GM12875 (cell line): ENCODE data around the gene ARHGAP4.

ENCODE experiments used
- H3K4me3 ChIP-seq: one replicate; pipeline ENCODE4 v1.5.1; 2011; ENCODE audit warnings: low read depth, low read length, control low read depth
- CTCF ChIP-seq: IDR thresholded peaks from 2 replicates; pipeline ENCODE4 v1.5.1; 2011; ENCODE audit warnings: low read depth, mild to moderate bottlenecking, control low read depth, inconsistent platforms, low read length, moderate library complexity, borderline replicate concordance; ENCODE audit not compliant: insufficient read depth

Gene ARHGAP4

DNA sequence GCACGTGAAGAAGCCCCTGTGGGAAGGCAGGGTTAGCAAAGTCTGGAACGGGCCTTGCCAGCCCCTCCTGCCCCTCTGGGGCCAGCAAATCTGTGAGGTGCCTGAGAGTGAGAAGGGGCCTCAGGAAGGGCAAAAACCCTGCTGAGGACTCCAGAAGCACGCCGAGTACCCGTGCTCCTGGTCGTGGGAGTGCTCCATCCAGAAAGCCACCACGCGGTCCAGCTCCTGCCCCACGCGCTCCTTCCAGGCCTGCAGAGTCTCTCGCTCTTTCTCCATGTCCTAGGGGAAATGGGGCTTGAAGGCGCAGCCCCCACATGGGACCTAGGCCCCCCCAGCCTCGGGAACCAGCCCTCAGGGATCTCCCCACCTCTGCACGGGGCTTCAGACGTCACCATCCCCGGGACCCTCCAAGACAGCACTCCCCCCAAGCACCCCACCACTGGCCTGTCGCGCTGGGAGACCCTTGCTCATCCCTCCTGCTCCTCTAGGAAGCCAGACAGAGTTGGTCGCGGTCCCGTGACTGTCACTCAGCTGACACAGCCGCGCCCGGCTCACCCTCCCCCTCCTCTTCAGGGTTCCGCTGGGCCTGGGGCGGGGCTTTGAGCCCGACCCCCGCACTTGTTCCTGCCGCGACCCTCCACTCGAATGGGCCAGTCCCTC is 18.2 kb upstream of the ARHGAP4 start, which contains the start of gene RENBP:
Gene RENBP, minus strand, starts transcription at position 504 of the 660 bp plus-strand sequence. Its CDS starts 33 bp downstream, at position 471.
- peak within 1 kb of the TSS; percentile 27 for H3K4me3 ChIP-seq
- TF ChIP-seq CTCF: no peak

GRCh38 chrX:153941336-153942252 is 15.5 kb upstream of the ARHGAP4 start:
- no peak for TF ChIP-seq CTCF

GRCh38 chrX:153939573-153939972 is 13.5 kb upstream of the ARHGAP4 start:
- no peak for TF ChIP-seq CTCF
- H3K4me3 ChIP-seq: no peak overlapping the region

More at GRCh38 chrX:153941336-153942252, 15.5 kb upstream of the ARHGAP4 start:
- H3K4me3 ChIP-seq: no peak overlapping the region

- no peak overlapping the region for H3K4me3 ChIP-seq
- TF ChIP-seq CTCF: no peak
Measured at GRCh38 chrX:153938226-153938786, 12.2 kb upstream of the ARHGAP4 start.

GRCh38 chrX:153937056-153937455 is 11.0 kb upstream of the ARHGAP4 start:
- H3K4me3 ChIP-seq: no peak overlapping the region
- TF ChIP-seq CTCF: no peak

DNA sequence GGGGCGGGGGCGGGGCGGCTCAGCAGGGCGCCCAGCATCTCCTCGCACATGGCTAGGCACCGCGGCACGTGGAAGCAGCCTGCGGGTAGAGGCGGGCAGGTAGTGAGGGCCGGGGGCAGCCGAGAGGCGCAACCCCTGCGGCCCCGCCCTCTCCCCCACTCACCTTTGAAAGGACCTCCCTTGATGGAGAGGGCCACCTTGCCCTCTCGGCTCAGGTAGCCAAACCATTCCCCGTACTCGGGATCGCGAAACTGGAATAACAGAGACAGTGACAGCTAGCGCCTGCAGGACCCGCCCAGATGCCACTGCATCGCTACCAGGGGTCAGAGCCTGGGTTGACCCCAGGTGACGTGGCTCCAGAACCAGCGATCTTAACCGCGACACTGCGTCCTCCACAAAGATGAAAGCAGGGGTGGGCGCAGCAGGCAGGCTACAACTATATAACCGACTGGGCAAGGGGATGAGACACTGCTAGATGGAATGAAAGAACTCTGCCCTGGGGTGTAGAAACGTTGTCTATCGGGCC is 9.3 kb upstream of the ARHGAP4 start:
- H3K4me3 ChIP-seq: peak overlapping the region; percentile 55
- TF ChIP-seq CTCF: no peak
